ENCODE measurements around the gene PRUNE2.

The PRUNE2 gene

DNA sequence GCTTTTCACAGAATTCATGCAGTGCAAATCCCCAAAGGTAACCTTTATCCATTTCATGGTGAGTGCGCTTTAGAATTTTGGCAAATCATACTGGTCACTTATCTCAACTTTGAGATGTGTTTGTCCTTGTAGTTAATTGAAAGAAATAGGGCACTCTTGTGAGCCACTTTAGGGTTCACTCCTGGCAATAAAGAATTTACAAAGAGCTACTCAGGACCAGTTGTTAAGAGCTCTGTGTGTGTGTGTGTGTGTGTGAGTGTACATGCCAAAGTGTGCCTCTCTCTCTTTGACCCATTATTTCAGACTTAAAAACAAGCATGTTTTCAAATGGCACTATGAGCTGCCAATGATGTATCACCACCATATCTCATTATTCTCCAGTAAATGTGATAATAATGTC, 120.4 kb downstream of the PRUNE2 start:
- Histone ChIP-seq H3K4me1 (ENCODE audit: control insufficient read depth, insufficient read depth, low read length) (no peaks in the 10 kb centered on the region), H3K9ac (ENCODE audit: low read depth, low read length) (no peak overlapping the region), H3K27me3 (ENCODE audit: control insufficient read depth, insufficient read depth, low read length) (no peaks in the 10 kb centered on the region), H3K36me3 (ENCODE audit: control insufficient read depth, insufficient read depth, low read length) (no peaks in the 10 kb centered on the region), H3K4me3 (ENCODE audit: low read depth, low read length) (no peak overlapping the region), H3K9me3 (ENCODE audit: control insufficient read depth, insufficient read depth, low read length) (no peaks in the 10 kb centered on the region)

DNA sequence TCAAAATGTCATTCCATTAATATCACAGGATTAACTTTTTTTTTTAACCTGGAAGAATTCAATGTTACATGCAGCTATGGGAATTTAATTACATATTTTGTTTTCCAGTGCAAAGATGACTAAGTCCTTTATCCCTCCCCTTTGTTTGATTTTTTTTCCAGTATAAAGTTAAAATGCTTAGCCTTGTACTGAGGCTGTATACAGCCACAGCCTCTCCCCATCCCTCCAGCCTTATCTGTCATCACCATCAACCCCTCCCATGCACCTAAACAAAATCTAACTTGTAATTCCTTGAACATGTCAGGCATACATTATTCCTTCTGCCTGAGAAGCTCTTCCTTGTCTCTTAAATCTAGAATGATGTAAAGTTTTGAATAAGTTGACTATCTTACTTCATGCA, 121.0 kb downstream of the PRUNE2 start:
- Histone ChIP-seq H3K4me3 (ENCODE audit: low read depth, low read length) (no peak overlapping the region), H3K9ac (ENCODE audit: low read depth, low read length) (no peak overlapping the region), H3K9me3 (ENCODE audit: control insufficient read depth, insufficient read depth, low read length) (no peaks in the 10 kb centered on the region), H3K4me1 (ENCODE audit: control insufficient read depth, insufficient read depth, low read length) (no peaks in the 10 kb centered on the region), H3K27me3 (ENCODE audit: control insufficient read depth, insufficient read depth, low read length) (no peaks in the 10 kb centered on the region), H3K36me3 (ENCODE audit: control insufficient read depth, insufficient read depth, low read length) (no peaks in the 10 kb centered on the region)

DNA sequence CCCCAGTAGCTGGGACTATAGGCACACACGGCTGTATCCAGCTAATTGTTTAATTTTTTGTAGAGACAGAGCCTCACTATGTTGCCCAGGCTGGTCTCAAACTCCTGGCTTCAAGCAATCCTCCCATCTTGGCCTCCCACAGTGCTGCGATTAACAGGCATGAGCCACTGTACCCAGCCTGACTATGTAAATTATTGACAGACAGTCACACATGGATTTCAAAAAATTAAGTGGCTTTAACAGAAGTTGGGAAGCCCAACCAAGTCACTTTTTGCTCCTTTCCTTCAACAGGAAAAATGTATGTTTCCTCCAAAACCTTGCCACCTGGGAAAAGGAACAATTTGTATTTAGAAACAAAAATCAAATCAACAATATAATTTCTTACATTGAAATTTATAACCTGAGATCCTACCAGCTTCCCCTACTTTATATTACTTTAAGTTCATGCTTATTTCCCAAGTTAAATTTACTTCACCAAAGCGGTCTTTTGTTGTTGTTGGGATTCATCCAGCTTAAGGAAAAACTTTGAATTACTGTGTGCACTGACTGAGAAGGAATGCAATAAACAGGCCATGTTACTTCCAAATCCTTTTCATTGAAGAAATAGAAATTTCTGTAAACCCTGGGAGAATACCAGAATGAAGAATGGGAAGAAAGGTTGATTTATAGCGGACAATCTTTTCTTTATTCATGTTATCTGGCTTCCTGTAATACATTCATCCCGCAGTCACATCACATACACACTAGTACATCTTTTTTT, 133.0 kb downstream of the PRUNE2 start:
- Histone ChIP-seq H3K27me3 (ENCODE audit: control insufficient read depth, insufficient read depth, low read length) (no peaks in the 10 kb centered on the region), H3K9me3 (ENCODE audit: control insufficient read depth, insufficient read depth, low read length) (no peaks in the 10 kb centered on the region), H3K4me1 (ENCODE audit: control insufficient read depth, insufficient read depth, low read length) (no peaks in the 10 kb centered on the region), H3K36me3 (ENCODE audit: control insufficient read depth, insufficient read depth, low read length) (no peaks in the 10 kb centered on the region), H3K4me3 (ENCODE audit: low read depth, low read length) (no peak overlapping the region), H3K9ac (ENCODE audit: low read depth, low read length) (no peak overlapping the region)

DNA sequence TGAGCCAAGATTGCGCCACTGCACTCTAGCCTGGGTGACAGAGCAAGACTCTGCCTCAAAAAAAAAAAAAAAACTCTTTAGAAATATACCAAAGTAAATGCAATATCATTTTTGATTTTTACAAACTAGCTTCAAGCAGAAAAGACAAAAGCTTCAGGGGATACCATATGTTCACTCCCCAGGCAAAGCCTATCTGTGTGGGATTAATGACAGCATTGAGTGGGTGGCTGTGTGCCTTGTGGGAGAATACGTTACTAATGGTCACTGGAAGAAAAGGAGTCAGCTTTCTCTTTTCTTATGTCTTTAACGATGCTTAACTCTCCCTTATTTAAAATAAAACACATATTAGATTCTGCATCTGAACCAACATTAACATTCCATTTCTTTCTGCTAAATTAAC, 139.8 kb downstream of the PRUNE2 start:
- Histone ChIP-seq H3K9me3 (ENCODE audit: control insufficient read depth, insufficient read depth, low read length) (no peaks in the 10 kb centered on the region), H3K9ac (ENCODE audit: low read depth, low read length) (no peak overlapping the region), H3K4me1 (ENCODE audit: control insufficient read depth, insufficient read depth, low read length) (no peaks in the 10 kb centered on the region), H3K4me3 (ENCODE audit: low read depth, low read length) (no peak overlapping the region), H3K36me3 (ENCODE audit: control insufficient read depth, insufficient read depth, low read length) (no peaks in the 10 kb centered on the region), H3K27me3 (ENCODE audit: control insufficient read depth, insufficient read depth, low read length) (no peaks in the 10 kb centered on the region)

DNA sequence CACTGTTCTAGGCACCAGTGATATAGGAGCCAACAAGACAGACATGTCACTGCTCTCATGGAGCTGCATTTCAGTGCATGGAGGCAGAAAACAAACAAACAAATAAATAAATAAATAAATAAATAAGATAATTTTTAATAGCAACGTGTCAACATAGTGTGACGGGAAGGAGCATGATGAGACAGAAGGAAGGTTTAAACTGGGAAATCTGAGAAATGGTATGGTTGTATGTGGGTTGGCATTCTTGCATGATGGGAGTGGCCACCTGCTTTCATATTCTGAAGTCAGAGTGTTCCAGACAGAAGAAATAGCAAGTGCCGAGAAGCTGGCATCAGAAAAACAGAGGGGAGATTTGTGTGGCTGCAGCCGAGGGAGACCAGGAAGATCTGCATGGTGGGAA, 141.8 kb downstream of the PRUNE2 start, which contains the start of gene PCA3:
Gene PCA3, plus strand, starts transcription at position 301 of the 400 bp plus-strand sequence.
- Histone ChIP-seq H3K9ac (ENCODE audit: low read depth, low read length) (no peak within 1 kb of the TSS), H3K4me3 (ENCODE audit: low read depth, low read length) (no peak within 1 kb of the TSS), H3K36me3 (ENCODE audit: control insufficient read depth, insufficient read depth, low read length) (no peaks in the 10 kb centered on the region), H3K4me1 (ENCODE audit: control insufficient read depth, insufficient read depth, low read length) (no peaks in the 10 kb centered on the region), H3K27me3 (ENCODE audit: control insufficient read depth, insufficient read depth, low read length) (no peaks in the 10 kb centered on the region), H3K9me3 (ENCODE audit: control insufficient read depth, insufficient read depth, low read length) (no peaks in the 10 kb centered on the region)

DNA sequence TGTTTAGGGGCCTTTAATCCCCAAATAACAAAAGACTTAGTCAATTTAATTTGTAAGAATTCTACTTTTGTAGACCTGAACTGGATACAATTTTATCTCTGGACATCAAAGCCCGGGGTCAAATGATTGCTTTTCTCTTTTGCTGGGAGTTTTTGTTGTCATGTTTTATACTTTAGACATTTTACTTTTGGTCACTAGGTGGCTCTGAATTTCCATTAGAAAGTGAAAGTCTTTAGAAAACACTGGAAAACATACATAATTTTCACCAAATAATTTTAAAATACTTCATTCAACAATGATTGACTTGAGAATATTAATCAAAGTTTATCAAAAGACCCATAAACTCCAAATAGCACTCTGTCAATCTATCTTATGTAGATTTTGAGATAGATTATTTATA, 144.5 kb downstream of the PRUNE2 start:
- Histone ChIP-seq H3K4me1 (ENCODE audit: control insufficient read depth, insufficient read depth, low read length) (no peaks in the 10 kb centered on the region), H3K4me3 (ENCODE audit: low read depth, low read length) (no peak overlapping the region), H3K36me3 (ENCODE audit: control insufficient read depth, insufficient read depth, low read length) (no peaks in the 10 kb centered on the region), H3K27me3 (ENCODE audit: control insufficient read depth, insufficient read depth, low read length) (no peaks in the 10 kb centered on the region), H3K9ac (ENCODE audit: low read depth, low read length) (no peak overlapping the region), H3K9me3 (ENCODE audit: control insufficient read depth, insufficient read depth, low read length) (no peaks in the 10 kb centered on the region)

DNA sequence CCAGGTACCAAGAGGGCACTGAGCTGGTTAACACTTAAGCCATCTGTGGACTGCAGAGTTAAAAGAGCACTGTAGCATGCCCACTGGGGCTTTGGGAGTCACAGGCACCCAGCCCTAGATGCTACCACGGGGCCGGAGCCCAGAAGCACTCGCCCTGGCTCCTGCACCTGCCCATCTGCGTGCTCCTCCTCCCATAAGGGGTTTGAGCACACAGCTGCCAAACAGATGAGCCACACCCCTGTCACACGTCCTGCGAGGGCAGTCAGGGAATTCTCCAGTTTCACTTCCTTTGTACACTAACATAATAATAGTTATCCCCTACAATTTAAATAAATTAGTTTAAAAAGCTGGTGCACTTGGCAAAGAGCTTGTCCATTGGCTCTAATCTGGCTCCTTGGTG, 146.2 kb downstream of the PRUNE2 start:
- Histone ChIP-seq H3K36me3 (ENCODE audit: control insufficient read depth, insufficient read depth, low read length) (no peaks in the 10 kb centered on the region), H3K27me3 (ENCODE audit: control insufficient read depth, insufficient read depth, low read length) (no peaks in the 10 kb centered on the region), H3K4me3 (ENCODE audit: low read depth, low read length) (no peak overlapping the region), H3K9ac (ENCODE audit: low read depth, low read length) (no peak overlapping the region), H3K4me1 (ENCODE audit: control insufficient read depth, insufficient read depth, low read length) (no peaks in the 10 kb centered on the region), H3K9me3 (ENCODE audit: control insufficient read depth, insufficient read depth, low read length) (no peaks in the 10 kb centered on the region)

DNA sequence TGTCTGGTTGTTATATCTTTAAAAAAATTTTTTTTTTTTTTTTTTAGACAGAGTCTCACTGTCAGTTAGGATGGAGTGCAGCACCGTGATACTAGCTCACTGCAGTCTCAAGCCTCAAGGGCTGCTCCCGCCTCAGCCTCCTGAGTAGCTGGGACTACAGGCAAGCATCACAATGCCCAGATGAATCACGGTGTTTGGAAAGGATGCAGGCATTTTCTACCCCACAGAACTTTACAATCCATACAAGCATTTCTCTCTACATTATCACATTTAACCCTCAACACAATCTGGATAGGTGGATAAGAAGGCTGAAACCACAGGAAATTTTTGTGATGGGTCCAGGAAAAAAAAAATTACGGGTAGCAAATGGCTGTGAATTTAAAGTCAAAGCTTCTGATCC, 147.4 kb downstream of the PRUNE2 start:
- no peaks in the 10 kb centered on the region for H3K4me1 ChIP-seq (ENCODE audit: control insufficient read depth, insufficient read depth, low read length)
- H3K4me3 ChIP-seq (ENCODE audit: low read depth, low read length) = no peak overlapping the region
- H3K9ac ChIP-seq (ENCODE audit: low read depth, low read length) = no peak overlapping the region
- no peaks in the 10 kb centered on the region for H3K9me3 ChIP-seq (ENCODE audit: control insufficient read depth, insufficient read depth, low read length)
- H3K36me3 ChIP-seq (ENCODE audit: control insufficient read depth, insufficient read depth, low read length) = no peaks in the 10 kb centered on the region
- H3K27me3 ChIP-seq (ENCODE audit: control insufficient read depth, insufficient read depth, low read length) = no peaks in the 10 kb centered on the region

DNA sequence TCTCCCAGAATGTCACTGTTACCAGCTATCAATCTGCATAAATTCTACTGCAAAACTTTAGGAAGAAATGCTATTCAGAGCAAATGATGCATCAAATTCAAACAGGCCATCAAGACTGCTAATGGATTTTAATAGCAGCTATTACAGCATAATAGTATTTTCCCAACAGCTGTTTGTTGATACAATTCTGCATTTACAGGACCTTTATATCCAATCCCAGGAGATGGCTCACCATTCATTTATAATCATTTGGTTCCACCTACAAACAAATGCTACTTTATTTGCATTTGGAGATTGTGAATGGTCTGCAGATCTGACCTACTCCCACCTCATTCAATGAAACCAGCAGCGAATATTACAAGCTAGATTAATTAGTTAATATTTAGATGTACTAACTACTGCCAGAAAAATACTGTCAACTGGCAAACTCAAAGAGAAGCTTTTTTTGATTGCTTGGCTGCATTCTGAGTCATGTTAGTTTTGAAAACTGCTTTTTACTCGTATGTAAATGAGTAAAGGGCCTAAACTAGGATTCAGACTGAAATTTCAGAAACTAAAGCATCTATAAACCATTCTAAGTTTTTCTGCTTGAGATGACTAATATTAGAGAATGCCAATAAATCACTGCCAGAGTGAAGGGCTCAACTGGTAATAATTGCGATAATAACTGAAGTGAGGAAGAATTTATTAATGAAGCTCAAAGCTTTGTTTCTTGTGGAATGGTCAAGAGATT, 148.8 kb downstream of the PRUNE2 start:
- H3K4me3 ChIP-seq (ENCODE audit: low read depth, low read length) = no peak overlapping the region
- H3K9me3 ChIP-seq (ENCODE audit: control insufficient read depth, insufficient read depth, low read length) = no peaks in the 10 kb centered on the region
- no peak overlapping the region for H3K9ac ChIP-seq (ENCODE audit: low read depth, low read length)

DNA sequence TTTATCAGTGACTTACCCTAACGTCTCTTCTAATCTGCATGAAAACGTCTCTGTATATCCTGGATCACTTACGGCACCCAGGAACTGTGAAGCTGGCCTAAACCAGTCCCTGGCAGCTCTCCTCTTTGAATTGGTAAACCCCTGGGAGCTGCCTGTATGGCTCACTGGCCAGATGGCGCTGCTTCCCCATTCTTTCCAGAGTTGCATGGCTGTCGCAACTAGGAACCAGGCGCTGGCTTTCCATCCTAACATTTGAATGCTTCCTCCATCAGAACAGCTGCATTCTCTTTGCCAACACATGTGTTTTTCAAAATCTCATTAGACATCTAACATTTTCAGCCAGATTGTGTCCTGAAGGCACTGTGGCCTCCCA, 149.7 kb downstream of the PRUNE2 start:
- Histone ChIP-seq H3K4me3 (ENCODE audit: low read depth, low read length) (no peak overlapping the region), H3K4me1 (ENCODE audit: control insufficient read depth, insufficient read depth, low read length) (no peaks in the 10 kb centered on the region), H3K36me3 (ENCODE audit: control insufficient read depth, insufficient read depth, low read length) (no peaks in the 10 kb centered on the region), H3K9me3 (ENCODE audit: control insufficient read depth, insufficient read depth, low read length) (no peaks in the 10 kb centered on the region), H3K9ac (ENCODE audit: low read depth, low read length) (no peak overlapping the region), H3K27me3 (ENCODE audit: control insufficient read depth, insufficient read depth, low read length) (no peaks in the 10 kb centered on the region)

More for the DNA sequence above, 148.8 kb downstream of the PRUNE2 start:
- no peaks in the 10 kb centered on the region for H3K36me3 ChIP-seq (ENCODE audit: control insufficient read depth, insufficient read depth, low read length)
- H3K27me3 ChIP-seq (ENCODE audit: control insufficient read depth, insufficient read depth, low read length) = no peaks in the 10 kb centered on the region
- no peaks in the 10 kb centered on the region for H3K4me1 ChIP-seq (ENCODE audit: control insufficient read depth, insufficient read depth, low read length)

DNA sequence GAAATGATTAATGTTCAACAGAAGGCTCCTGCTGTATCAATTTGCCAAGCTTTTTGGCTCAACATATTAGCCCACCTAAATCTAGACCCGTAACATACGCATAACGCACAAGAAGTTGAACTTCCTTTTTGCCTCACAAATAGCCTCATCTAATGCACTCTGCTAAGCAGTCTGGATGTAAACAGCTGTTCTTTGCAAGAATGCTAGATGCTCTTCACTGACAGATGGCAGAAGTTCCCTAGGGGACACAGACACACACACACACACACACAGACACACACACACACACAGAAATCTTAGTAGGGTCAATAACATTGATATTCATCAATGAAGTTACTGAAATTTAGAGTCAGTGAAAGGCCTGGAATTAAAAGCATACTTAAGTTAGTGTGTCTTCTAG, 154.9 kb downstream of the PRUNE2 start:
- H3K36me3 ChIP-seq (ENCODE audit: control insufficient read depth, insufficient read depth, low read length) = no peaks in the 10 kb centered on the region
- H3K9ac ChIP-seq (ENCODE audit: low read depth, low read length) = no peak overlapping the region
- no peaks in the 10 kb centered on the region for H3K27me3 ChIP-seq (ENCODE audit: control insufficient read depth, insufficient read depth, low read length)
- H3K4me3 ChIP-seq (ENCODE audit: low read depth, low read length) = no peak overlapping the region
- no peaks in the 10 kb centered on the region for H3K9me3 ChIP-seq (ENCODE audit: control insufficient read depth, insufficient read depth, low read length)
- H3K4me1 ChIP-seq (ENCODE audit: control insufficient read depth, insufficient read depth, low read length) = no peaks in the 10 kb centered on the region

DNA sequence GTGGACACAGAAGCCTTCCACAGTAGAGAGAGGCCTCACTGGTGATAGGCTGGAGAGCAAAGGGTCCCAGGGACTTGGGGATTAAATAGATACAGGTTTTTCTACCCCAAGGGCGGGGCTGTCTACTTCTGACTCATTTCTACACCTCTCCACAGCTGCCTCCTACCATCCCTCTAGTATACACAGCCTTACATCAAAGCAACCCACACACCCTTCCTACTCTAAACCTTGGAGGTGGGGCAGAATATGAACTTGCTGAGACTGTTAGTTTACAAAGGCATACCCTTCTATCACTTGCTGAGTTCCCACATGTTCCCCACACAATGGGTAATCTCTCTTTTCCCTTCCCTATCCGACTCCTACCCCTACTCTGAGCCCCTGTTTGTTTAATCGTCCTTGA, 161.6 kb downstream of the PRUNE2 start:
- Histone ChIP-seq H3K36me3 (ENCODE audit: control insufficient read depth, insufficient read depth, low read length) (no peaks in the 10 kb centered on the region), H3K27me3 (ENCODE audit: control insufficient read depth, insufficient read depth, low read length) (no peaks in the 10 kb centered on the region), H3K9ac (ENCODE audit: low read depth, low read length) (no peak overlapping the region), H3K4me3 (ENCODE audit: low read depth, low read length) (no peak overlapping the region), H3K4me1 (ENCODE audit: control insufficient read depth, insufficient read depth, low read length) (no peaks in the 10 kb centered on the region), H3K9me3 (ENCODE audit: control insufficient read depth, insufficient read depth, low read length) (no peaks in the 10 kb centered on the region)
